LNCAP (cell line): ENCODE data around the gene ITGAE.

ENCODE experiments used
- TF ChIP-seq, protein P1 (sequence below): fragments of 450-650 bp; IDR thresholded peaks from 2 replicates; pipeline ENCODE4 v1.5.1; 2017; ENCODE audit warnings: mild to moderate bottlenecking

The ITGAE gene

DNA sequence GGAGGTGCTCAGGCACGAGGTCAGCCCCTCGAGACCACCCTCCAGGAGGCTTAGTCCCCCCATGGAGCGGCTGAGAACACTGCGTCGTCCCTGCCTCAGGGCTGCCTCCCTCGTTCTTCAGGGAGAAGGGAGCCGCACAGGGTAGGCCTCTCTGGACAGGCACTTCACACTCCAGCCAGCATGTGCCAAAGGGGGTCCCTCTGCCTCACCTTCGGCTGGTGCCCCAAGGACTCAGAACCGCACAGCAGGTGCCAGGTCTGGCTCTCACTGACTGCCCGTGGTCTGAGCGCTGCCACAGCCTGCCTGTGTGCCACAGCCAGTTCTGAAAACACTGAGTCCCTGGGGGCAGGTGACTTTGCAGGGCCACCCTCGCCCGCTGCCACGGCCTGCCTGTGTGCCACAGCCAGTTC, 112.1 kb downstream of the ITGAE start:
- TF ChIP-seq, protein P1, sequence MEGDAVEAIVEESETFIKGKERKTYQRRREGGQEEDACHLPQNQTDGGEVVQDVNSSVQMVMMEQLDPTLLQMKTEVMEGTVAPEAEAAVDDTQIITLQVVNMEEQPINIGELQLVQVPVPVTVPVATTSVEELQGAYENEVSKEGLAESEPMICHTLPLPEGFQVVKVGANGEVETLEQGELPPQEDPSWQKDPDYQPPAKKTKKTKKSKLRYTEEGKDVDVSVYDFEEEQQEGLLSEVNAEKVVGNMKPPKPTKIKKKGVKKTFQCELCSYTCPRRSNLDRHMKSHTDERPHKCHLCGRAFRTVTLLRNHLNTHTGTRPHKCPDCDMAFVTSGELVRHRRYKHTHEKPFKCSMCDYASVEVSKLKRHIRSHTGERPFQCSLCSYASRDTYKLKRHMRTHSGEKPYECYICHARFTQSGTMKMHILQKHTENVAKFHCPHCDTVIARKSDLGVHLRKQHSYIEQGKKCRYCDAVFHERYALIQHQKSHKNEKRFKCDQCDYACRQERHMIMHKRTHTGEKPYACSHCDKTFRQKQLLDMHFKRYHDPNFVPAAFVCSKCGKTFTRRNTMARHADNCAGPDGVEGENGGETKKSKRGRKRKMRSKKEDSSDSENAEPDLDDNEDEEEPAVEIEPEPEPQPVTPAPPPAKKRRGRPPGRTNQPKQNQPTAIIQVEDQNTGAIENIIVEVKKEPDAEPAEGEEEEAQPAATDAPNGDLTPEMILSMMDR: no peak

DNA sequence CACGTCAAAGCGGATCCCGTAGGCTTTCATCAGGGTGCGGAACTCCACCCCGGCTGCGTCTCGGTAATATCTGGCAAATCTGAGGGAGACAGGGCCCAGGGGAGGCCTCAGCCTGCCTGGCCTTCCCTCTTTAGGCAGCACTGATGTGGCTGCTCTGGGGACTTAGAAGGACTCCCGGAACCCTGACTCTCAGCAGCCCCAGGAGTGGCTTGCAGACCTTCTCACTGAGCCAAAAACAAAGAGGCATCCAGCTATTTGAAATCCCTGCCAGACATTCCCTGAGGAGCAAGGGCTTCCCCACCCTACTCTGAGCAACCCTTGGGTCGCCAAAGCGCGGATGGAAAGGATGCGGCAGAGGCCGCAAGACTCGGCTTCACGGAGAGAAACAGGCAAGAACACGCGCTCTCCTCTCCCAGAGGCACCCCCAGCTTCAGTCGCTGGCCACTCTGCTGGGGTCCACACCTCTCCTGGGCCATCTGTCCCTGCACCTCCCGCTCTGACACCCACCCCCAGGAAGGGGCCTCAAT, 112.9 kb downstream of the ITGAE start:
- TF ChIP-seq, protein P1: no peak

DNA sequence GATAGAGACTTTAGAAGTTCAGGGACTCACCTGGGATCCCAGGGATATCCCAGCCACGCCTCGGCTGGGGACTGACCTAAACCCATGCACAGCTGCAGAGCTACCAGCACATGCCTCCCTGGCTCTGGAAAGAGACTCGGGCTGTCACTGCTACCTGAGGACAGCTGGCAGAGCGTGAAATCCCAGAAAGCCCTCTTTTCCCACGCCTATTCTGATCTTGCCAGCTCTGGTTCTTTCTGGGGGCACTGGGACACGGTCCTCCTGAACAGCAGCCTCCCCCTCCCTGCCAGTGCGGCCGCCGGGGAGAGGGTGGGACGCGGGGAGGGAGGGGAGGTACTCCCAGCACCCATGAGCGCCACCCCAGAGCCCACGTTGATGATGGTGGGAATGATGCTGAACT, 115.8 kb downstream of the ITGAE start:
- TF ChIP-seq, protein P1: no peak

DNA sequence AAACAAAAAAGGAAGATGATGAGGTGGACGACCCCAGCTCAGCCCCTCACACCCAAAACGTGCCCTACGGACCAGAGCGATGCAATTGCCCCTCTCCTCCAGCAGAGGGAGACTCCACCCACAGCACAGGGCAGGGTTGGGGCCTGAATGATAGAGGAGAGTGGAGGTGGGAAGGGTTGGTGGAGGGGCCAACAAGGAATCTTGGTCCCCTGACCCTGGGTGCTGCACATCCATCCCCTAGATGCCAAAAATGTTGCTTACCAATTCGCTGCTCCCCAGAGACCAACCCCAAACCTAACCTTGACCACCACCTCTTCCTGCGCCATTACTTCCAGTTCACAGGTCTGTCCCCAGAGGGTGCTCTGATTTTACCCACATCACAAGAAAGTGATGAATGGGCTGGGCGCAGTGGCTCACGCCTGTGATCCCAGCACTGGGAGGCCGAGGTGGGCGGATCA, 117.9 kb downstream of the ITGAE start:
- TF ChIP-seq, protein P1: peak; percentile 98

DNA sequence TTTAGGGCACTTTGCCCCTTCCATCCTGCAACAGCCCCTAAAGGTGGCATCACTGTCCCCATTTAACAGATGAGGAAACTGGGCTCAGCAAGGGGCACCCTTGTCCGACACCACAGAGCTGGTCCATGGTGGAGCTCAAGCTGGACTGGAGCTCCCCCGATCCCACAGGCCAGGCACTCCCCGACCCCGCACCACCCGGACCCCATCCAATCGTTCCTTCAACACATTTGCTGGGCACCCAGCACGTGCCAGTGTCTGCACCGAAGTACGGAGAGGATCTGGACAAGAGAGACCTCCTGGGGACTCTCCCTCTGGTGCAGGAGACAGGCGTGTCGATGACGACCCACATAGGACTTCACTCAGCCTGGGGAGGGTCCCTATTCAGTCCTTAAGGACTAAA, 119.0 kb downstream of the ITGAE start:
- TF ChIP-seq, protein P1: no peak

DNA sequence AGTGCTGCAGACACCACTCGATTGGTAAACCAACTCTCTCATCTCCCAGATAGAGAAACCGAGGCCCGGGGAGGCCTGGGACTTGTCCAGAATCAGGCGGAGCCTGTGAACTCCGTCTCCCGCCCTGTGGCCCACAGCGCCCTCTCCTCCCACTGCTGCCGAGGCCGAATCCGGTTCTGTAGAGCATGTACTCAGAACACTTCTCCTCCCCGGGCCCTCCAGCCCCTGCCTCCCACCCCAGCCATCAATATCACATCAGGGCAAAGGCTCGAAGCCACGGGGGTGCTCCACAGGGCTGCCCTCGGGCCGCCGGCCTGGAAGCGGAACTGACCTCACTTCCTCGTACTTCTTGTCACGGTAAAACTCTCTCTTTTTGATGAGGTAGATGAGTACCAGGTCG, 119.4 kb downstream of the ITGAE start:
- TF ChIP-seq, protein P1: no peak

DNA sequence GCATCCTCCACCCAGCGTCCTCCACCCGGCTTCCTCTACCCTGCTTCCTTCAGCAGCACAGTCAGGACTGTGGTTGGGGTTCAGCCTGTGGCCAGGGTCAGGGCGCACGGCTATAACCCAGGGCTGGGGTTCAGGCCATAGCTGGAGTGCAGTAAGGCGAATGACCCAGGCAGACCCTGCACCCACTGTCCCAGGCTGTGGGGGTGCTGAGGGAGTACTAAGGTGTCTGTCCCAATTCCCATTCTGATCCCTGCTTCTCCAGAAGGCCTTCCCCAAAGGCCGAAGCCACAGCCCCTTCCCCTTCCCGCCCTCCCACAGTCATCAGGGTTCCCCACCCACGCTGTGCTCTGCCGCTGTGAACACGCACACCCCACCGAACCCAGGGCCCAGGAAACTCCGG, 119.9 kb downstream of the ITGAE start:
- TF ChIP-seq, protein P1: no peak

DNA sequence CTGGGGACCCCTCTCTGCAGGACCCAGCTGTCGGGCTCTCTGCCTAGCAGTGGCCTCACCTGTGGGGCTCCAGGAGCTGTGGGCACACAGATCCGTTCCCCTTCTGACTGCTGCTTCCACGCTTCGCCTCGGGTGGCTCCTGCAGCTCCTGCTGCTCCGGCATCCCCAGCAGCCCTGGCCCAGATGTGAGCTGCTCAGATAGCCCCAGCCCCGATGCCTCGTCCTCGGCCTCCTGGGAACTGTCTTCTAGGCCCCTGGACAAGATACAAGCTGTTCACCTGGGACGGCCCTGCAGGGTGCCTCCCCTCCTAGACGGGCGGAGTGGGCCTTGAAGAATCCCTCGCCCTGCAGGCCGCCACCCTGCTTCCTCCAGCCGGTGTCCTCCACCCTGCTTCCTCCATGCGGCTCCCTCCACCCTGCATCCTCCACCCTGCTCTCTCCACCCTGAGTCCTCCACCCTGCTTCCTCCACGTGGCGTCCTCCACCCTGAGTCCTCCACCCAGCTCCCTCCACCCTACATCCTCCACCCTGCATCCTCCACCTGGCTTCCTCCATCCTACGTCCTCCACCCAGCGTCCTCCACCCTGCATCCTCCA, 121.4 kb downstream of the ITGAE start:
- TF ChIP-seq, protein P1: no peak
